GM18951 (cell line): Measurements from ENCODE around the gene CAMKMT.
"Not testable (repeated sequence)": the region's sequence is repeated elsewhere in the genome, so short reads cannot be mapped to it uniquely, and the experiment has no call there.

ENCODE experiments used
- POLR2A ChIP-seq: IDR thresholded peaks from 4 replicates; pipeline ENCODE4 v1.6.1; 2011; ENCODE audit warnings: mild to moderate bottlenecking; ENCODE audit not compliant: insufficient read length, insufficient read depth; ENCODE audit errors: extremely low read depth
- in situ Hi-C: fragments of 300-500 bp; cut with MboI; formaldehyde crosslinking; loops from one replicate; pipeline ENCODE4 v1.12.0; 2022; ENCODE audit warnings: low sequenced_read_pairs, mixed read lengths, inconsistent platforms; ENCODE audit not compliant: unreplicated experiment

The CAMKMT gene

GRCh38 chr2:44479127-44479887, 117.6 kb downstream of the CAMKMT start:
- in situ Hi-C loops: loop anchor here (25.0 kb wide), 2 partner anchors 392 to 483 kb away; no protein-coding TSS in a partner anchor
- no peak for TF ChIP-seq POLR2A

GRCh38 chr2:44480068-44480467, 118.3 kb downstream of the CAMKMT start:
- no peak for TF ChIP-seq POLR2A
- in situ Hi-C loops: loop anchor here (25.0 kb wide), 2 partner anchors 393 to 482 kb away; no protein-coding TSS in a partner anchor

DNA sequence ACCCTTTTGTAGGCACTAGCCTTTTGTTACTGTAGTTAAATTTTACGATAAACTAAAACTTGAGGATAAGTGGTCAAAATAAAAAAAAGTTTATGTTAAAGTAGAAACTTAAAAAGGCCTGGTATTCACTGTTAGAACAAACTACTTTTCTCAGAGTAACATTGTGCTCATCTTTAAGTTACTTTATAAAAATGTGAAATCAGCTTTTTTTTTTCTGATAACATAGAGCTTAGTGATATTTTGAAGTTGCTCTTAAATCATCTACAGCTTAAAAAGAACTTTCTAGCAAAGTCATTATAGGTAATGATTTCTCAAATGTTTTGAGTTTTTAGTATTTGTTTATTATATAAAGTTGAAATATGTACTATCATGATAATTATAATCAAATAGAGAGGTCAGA, 125.3 kb downstream of the CAMKMT start:
- in situ Hi-C loops: loop anchor here (25.0 kb wide), 2 partner anchors 400 to 475 kb away; no protein-coding TSS in a partner anchor
- no peak for TF ChIP-seq POLR2A

DNA sequence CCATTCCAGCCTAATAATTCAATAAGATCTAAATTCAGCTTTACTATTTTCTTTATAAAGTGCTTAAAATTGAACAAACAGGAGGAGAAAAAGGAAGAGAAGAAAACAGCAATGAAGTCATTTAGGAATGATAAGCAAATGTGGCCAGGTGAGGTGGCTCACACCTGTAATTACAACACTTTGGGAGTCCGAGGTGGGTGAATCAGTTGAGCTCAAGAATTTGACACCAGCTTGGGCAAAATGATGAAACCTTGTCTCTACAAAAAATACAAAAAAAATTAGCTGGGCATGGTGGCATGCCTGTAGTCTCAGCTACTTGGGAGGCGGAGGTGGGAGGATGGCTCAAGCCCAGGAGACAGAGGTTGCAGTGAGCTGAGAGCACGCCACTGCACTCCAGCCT, 129.0 kb downstream of the CAMKMT start:
- in situ Hi-C loops: loop anchor here (25.0 kb wide), 2 partner anchors 403 to 472 kb away; no protein-coding TSS in a partner anchor
- TF ChIP-seq POLR2A: no peak

DNA sequence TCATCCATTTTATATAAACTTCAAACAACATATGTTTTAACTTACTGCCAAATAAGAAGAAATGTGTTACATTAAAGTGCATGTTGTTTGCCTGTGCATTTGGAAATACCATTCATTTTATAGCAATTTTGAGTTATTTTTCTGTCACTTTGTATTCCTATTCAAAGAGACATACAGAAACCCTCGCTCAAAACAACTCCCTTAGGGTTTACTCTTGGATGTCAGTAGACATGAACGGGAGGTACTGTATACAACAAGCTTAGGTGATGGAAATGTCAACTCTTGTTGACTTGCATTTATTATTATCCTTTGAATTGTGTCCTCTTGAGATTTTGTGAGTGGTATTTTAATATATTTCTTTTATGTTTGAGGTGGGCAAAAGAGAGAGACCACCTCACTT, 132.3 kb downstream of the CAMKMT start:
- in situ Hi-C loops: loop anchor here (25.0 kb wide), 2 partner anchors 407 to 468 kb away; no protein-coding TSS in a partner anchor
- TF ChIP-seq POLR2A: no peak

GRCh38 chr2:44495035-44495434, 133.3 kb downstream of the CAMKMT start:
- TF ChIP-seq POLR2A: no peak
- in situ Hi-C loops: loop anchor here (25.0 kb wide), 2 partner anchors 408 to 467 kb away; no protein-coding TSS in a partner anchor

GRCh38 chr2:44495544-44495943, 133.8 kb downstream of the CAMKMT start:
- in situ Hi-C loops: loop anchor here (25.0 kb wide), 2 partner anchors 408 to 467 kb away; no protein-coding TSS in a partner anchor
- no peak for TF ChIP-seq POLR2A

- in situ Hi-C loops: loop anchor here (25.0 kb wide), 2 partner anchors 409 to 466 kb away; no protein-coding TSS in a partner anchor
- TF ChIP-seq POLR2A: no peak
Measured at GRCh38 chr2:44496130-44496529, 134.4 kb downstream of the CAMKMT start.

DNA sequence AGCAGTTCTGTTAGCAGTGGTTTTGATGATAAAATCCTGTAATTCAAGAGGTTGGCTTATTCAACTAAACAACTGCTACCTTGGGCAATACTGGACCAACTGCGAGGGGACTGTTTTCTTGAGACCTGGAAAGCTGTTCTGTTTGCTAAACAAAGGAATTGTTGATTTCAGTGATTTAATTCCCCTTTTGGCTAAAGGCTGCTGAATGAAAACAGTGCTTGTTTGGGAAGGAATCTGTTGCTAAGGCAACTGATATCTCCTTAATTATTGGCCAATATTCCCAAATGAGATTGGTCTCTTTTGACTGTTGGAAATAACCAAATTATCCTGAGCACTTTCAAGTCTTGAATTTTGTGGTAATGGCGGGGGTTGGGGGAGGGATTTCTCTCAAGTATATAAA, 136.8 kb downstream of the CAMKMT start:
- in situ Hi-C loops: loop anchor here (25.0 kb wide), 2 partner anchors 411 to 464 kb away; no protein-coding TSS in a partner anchor
- TF ChIP-seq POLR2A: no peak

DNA sequence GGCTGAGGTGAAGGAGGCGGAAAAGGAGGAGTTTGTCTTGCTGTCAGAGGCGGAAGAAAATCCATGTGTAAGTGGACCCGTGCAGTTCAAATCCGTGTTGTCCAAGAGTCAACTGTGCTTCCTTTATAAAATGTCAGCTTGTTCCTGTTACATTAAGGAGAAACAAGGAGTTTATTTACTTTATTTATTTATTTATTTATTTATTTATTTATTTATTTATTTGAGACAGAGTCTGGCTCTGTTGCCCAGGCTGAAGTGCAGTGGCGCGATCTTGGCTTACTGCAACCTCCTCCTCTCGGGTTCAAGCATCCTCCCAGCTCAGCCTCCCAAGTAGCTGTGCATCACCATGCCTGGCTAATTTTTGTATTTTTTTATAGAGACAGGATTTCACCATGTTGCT, 143.9 kb downstream of the CAMKMT start:
- in situ Hi-C loops: not testable (repeated sequence)

- in situ Hi-C loops: no loop called here
- TF ChIP-seq POLR2A: no peak
Measured at GRCh38 chr2:44510246-44510645, 148.5 kb downstream of the CAMKMT start.

- in situ Hi-C loops: no loop called here
- TF ChIP-seq POLR2A: no peak
Measured at GRCh38 chr2:44515416-44515815, 153.7 kb downstream of the CAMKMT start.

DNA sequence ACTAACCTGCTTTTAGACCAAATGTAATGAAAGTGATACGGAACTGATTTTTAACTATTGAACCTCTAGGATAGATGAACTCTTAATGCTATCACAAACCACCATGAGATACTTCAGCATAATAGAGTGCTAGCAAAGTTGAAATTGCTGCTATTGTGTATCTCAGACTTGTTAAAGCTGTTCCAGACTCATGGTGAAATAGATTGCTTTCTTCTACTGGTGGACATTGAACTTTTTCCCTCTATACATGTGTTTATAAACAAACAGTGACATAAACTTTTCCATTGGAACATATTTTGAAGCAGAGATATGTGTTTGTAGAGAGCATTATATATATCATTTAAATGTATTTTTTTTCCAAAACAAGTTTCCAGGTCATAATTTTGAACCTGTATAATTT, 157.3 kb downstream of the CAMKMT start:
- in situ Hi-C loops: no loop called here
- TF ChIP-seq POLR2A: no peak

DNA sequence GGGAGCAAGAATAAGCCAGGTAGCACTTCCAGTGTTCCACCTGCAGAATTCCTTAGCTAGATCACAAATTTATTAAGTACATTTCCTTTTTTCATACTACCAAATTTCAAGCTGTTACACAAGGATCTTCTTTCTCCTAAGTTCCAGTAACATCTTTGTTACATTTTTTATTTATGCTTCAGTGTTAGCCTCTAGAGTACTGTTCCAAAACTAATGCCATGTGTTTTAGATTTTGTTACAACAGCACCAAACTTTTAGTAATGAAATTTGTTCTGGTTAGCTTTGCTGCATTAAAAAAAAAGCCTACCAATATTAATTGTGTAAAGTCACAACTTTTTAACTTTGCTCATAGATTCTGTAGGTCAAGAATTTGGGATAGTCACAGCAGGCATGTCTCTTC, 161.1 kb downstream of the CAMKMT start:
- TF ChIP-seq POLR2A: no peak
- in situ Hi-C loops: no loop called here
